OCI-LY1 (cell line): ENCODE measurements around the gene RPA1.

Experiments used
- H2AFZ ChIP-seq: fragments of 200-600 bp; sonication (generic), shearing (Covaris generic); 2 replicates; pipeline ENCODE4 v1.6.0; 2014; ENCODE audit warnings: antibody characterized with exemption, mild to moderate bottlenecking, low read length
- H3F3A ChIP-seq: fragments of 200-600 bp; sonication (generic), shearing (Covaris generic); 2 replicates; pipeline ENCODE4 v1.6.0; 2014; ENCODE audit warnings: mild to moderate bottlenecking, antibody characterized with exemption, low read length, moderate library complexity; ENCODE audit not compliant: insufficient read depth
- H3K27ac ChIP-seq: fragments of 200-600 bp; sonication (generic); 2 replicates; pipeline ENCODE4 v1.5.1; 2014; ENCODE audit warnings: low read length, mixed run types, mild to moderate bottlenecking, low read depth; ENCODE audit not compliant: poor library complexity, severe bottlenecking
- H3K27me3 ChIP-seq: fragments of 200-600 bp; sonication (generic); 2 replicates; pipeline ENCODE4 v1.6.0; 2014; ENCODE audit warnings: antibody characterized with exemption, mild to moderate bottlenecking, low read length, moderate library complexity; ENCODE audit not compliant: insufficient read depth
- H3K36me3 ChIP-seq: fragments of 200-600 bp; sonication (generic); 2 replicates; pipeline ENCODE4 v1.6.1; 2014; ENCODE audit warnings: mild to moderate bottlenecking, antibody characterized with exemption, low read length, moderate library complexity, mixed read lengths; ENCODE audit not compliant: insufficient read depth
- H3K4me1 ChIP-seq: fragments of 200-600 bp; sonication (generic); 2 replicates; pipeline ENCODE4 v1.5.1; 2014; ENCODE audit warnings: mild to moderate bottlenecking, low read length, moderate library complexity; ENCODE audit not compliant: insufficient read depth, severe bottlenecking
- H3K4me2 ChIP-seq: fragments of 200-600 bp; sonication (generic), shearing (Covaris generic); 2 replicates; pipeline ENCODE4 v1.6.1; 2014; ENCODE audit warnings: low read length
- H3K4me3 ChIP-seq: fragments of 200-600 bp; sonication (generic); 2 replicates; pipeline ENCODE4 v1.5.1; 2014; ENCODE audit warnings: low read length, low read depth, mild to moderate bottlenecking, mixed read lengths; ENCODE audit not compliant: poor library complexity, severe bottlenecking
- H3K79me2 ChIP-seq: fragments of 200-600 bp; shearing (Covaris generic); 2 replicates; pipeline ENCODE4 v1.6.1; 2016; ENCODE audit warnings: mixed run types, low read length, mixed read lengths; ENCODE audit not compliant: insufficient read depth
- H3K9ac ChIP-seq: fragments of 200-600 bp; sonication (generic), shearing (Covaris generic); 2 replicates; pipeline ENCODE4 v1.6.1; 2014; ENCODE audit warnings: mild to moderate bottlenecking, low read length, mixed read lengths
- H3K9me2 ChIP-seq: fragments of 200-600 bp; sonication (generic), shearing (Covaris generic); 2 replicates; pipeline ENCODE4 v1.6.1; 2014; ENCODE audit warnings: low read depth, mild to moderate bottlenecking, low read length, mixed read lengths
- H3K9me3 ChIP-seq: fragments of 200-600 bp; shearing (Covaris generic); 2 replicates; pipeline ENCODE4 v1.6.1; 2014; ENCODE audit warnings: low read length, mixed read lengths
- H4K20me1 ChIP-seq: fragments of 200-600 bp; sonication (generic), shearing (Covaris generic); 2 replicates; pipeline ENCODE4 v1.6.0; 2016; ENCODE audit warnings: mild to moderate bottlenecking, low read length; ENCODE audit not compliant: insufficient read depth
- CTCF ChIP-seq: fragments of 200-600 bp; sonication (generic), shearing (Covaris generic); IDR thresholded peaks from 2 replicates; pipeline ENCODE4 v1.5.1; 2017; ENCODE audit warnings: mild to moderate bottlenecking, antibody characterized with exemption, low read length, moderate library complexity, mixed read lengths
- EZH2 ChIP-seq: fragments of 200-600 bp; sonication (generic), shearing (Covaris generic); IDR thresholded peaks from 2 replicates; pipeline ENCODE4 v1.8.0; 2017; ENCODE audit warnings: borderline replicate concordance, mixed run types, mild to moderate bottlenecking, antibody characterized with exemption, low read length, moderate library complexity, mixed read lengths

Gene RPA1

GRCh38 chr17:1872254-1872653, 42.4 kb downstream of the RPA1 start:
- H3K4me1 ChIP-seq, result no peaks in the 10 kb centered on the region
- H3K27me3 ChIP-seq, result no peaks in the 10 kb centered on the region
- no peaks in the 10 kb centered on the region for H4K20me1 ChIP-seq
- no peak overlapping the region for H3K4me2 ChIP-seq
- no peaks in the 10 kb centered on the region for H3K9me2 ChIP-seq
- H3K9me3 ChIP-seq, result no peaks in the 10 kb centered on the region
- H3K79me2 ChIP-seq, result no peaks in the 10 kb centered on the region
- TF ChIP-seq EZH2 (no peak), CTCF (no peak)
- no peak overlapping the region for H3K4me3 ChIP-seq
- no peak overlapping the region for H3K27ac ChIP-seq
- H3K9ac ChIP-seq, result no peak overlapping the region
- H3K36me3 ChIP-seq, result peaks cover 87% of the 10 kb centered on the region
- no peaks in the 10 kb centered on the region for H3F3A ChIP-seq
- H2AFZ ChIP-seq, result no peak overlapping the region

DNA sequence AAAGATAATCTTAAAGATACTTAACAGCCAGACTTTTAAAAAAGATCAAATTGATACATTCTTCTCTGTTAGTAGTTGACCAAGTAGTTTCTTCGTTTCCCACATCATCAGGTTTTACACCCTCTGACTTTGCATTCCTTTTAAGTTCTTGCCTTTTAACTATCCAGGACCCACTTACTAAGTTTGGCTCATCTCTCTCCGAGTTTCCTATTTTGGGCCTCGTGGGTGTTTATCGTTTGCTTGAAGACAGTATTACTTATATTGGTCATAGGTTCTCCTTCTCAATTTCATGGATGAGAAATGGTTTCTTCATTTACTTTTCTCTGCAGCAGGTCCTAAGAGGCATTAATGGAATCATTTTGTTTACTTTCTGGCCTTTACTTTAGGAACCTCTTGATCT, 43.2 kb downstream of the RPA1 start:
- Histone ChIP-seq H3K36me3 (peaks cover 89% of the 10 kb centered on the region), H3K79me2 (no peaks in the 10 kb centered on the region), H4K20me1 (no peaks in the 10 kb centered on the region), H3F3A (no peaks in the 10 kb centered on the region), H3K9me2 (no peaks in the 10 kb centered on the region), H2AFZ (no peak overlapping the region), H3K4me3 (no peak overlapping the region), H3K9me3 (no peaks in the 10 kb centered on the region), H3K27ac (no peak overlapping the region), H3K4me2 (no peak overlapping the region), H3K9ac (no peak overlapping the region), H3K27me3 (no peaks in the 10 kb centered on the region), H3K4me1 (no peaks in the 10 kb centered on the region)
- TF ChIP-seq CTCF (no peak), EZH2 (no peak)

GRCh38 chr17:1873418-1873817, 43.6 kb downstream of the RPA1 start:
- H3K4me2 ChIP-seq, result no peak overlapping the region
- no peaks in the 10 kb centered on the region for H3K27me3 ChIP-seq
- TF ChIP-seq EZH2 (no peak), CTCF (no peak)
- no peak overlapping the region for H3K27ac ChIP-seq
- no peaks in the 10 kb centered on the region for H3K79me2 ChIP-seq
- no peak overlapping the region for H2AFZ ChIP-seq
- no peaks in the 10 kb centered on the region for H3K9me3 ChIP-seq
- no peaks in the 10 kb centered on the region for H4K20me1 ChIP-seq
- H3K9me2 ChIP-seq, result no peaks in the 10 kb centered on the region
- no peak overlapping the region for H3K4me3 ChIP-seq
- no peaks in the 10 kb centered on the region for H3K4me1 ChIP-seq
- no peak overlapping the region for H3K9ac ChIP-seq
- H3K36me3 ChIP-seq, result peaks cover 89% of the 10 kb centered on the region
- no peaks in the 10 kb centered on the region for H3F3A ChIP-seq
